BE2C (cell line): ENCODE results near the gene MZF1.

Experiments used
- DNase-seq: peaks from one replicate; pipeline ENCODE4 v3.0.0-alpha.2; 2020
- H3K27me3 ChIP-seq: fragments of 250-450 bp; sonication (Bioruptor Pico); 2 replicates; pipeline ENCODE4 v1.5.1; 2020; ENCODE audit warnings: mild to moderate bottlenecking
- H3K36me3 ChIP-seq: fragments of 250-450 bp; sonication (Bioruptor Pico); 2 replicates; pipeline ENCODE4 v1.5.1; 2020; ENCODE audit warnings: mild to moderate bottlenecking
- H3K4me1 ChIP-seq: fragments of 250-450 bp; sonication (Bioruptor Pico); 2 replicates; pipeline ENCODE4 v1.5.1; 2020
- H3K4me3 ChIP-seq: 2 replicates; pipeline ENCODE4 v1.5.1; 2011; ENCODE audit warnings: low read depth, low read length
- H3K9me3 ChIP-seq: fragments of 250-450 bp; sonication (Bioruptor Pico); 2 replicates; pipeline ENCODE4 v1.5.1; 2020
- TF ChIP-seq, protein P1 (sequence below): IDR thresholded peaks from 2 replicates; pipeline ENCODE4 v1.5.1; 2012; ENCODE audit warnings: mild to moderate bottlenecking, low read depth, low read length

Gene MZF1

DNA sequence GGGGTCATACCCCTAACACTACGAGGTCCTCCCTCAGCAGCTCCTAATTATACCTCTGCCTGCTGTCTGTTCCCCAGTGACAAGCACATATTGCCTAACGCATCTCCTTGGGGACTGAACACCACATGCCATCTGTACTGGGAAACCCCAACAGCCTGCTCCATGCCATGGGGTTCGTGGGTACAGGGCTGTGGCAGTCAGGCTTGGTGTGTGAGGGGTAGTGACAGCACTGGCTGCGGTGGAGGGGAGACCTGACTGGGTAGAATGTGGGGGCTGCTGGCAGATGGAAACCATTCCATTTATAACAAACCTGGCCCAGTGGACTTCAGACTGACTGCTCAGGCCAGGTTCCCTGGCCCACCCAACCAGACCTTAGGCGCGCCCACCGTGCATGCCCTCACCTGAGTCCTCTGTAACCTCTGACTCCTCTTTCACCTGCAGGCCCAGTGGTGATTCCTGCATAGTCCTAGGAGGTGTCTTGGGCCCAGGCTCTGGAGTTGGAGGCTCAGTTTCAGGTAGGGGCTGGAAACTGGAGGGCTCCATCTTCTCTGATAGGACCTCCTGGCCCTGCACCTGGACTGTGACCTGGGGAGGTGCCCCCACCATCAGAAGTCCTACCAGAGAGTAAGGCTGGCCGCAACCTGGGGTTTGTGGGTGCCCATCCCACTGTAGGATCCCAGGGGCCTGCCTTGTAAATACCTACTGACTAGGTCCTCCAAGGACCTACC, 3.0 kb downstream of the MZF1 start:
- Histone ChIP-seq H3K4me1 (no peaks in the 10 kb centered on the region; the same call in 1 of the 2 replicates), H3K27me3 (no peaks in the 10 kb centered on the region), H3K36me3 (peaks cover 11% of the 10 kb centered on the region; the same call in 1 of the 2 replicates), H3K4me3 (no peak overlapping the region), H3K9me3 (no peaks in the 10 kb centered on the region)
- DNase-seq: no peak
- TF ChIP-seq, protein P1, sequence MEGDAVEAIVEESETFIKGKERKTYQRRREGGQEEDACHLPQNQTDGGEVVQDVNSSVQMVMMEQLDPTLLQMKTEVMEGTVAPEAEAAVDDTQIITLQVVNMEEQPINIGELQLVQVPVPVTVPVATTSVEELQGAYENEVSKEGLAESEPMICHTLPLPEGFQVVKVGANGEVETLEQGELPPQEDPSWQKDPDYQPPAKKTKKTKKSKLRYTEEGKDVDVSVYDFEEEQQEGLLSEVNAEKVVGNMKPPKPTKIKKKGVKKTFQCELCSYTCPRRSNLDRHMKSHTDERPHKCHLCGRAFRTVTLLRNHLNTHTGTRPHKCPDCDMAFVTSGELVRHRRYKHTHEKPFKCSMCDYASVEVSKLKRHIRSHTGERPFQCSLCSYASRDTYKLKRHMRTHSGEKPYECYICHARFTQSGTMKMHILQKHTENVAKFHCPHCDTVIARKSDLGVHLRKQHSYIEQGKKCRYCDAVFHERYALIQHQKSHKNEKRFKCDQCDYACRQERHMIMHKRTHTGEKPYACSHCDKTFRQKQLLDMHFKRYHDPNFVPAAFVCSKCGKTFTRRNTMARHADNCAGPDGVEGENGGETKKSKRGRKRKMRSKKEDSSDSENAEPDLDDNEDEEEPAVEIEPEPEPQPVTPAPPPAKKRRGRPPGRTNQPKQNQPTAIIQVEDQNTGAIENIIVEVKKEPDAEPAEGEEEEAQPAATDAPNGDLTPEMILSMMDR: no peak

DNA sequence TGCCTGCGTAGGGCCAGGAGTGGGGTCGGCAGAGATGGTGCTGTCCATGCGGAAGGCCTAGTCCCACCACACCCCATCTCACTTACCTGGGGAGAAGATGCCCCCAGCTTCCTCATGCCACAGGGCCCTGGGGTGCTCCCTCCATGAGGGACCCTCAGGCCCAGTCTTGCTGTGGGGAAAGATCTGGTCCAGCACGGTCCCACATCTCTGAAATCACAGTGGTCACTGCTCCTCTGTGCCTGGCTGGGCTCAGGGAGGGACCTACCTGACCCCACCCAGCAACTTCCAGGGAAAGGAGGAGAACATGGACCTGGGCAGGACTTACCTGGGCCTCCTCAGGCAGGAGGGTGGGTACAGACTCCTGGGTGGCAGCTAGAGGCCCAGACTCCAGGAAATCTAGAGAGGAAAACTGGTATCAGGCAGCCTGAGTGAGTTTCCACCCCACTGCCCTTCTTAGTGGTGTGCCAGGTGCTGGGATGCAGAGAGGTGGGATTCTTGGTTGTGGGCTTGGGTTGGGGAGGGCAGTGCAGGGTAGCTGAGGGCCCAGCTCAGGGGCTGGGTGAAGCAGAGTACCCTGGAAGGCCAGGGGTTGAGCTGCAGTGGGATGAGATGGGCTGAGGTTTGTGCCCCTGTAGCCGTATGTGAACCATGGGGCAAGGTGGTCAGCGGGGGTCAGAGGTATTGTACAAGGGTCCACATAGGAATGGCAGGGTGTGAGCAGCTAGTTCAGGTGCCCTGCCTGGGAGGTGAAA, 3.8 kb downstream of the MZF1 start:
- Histone ChIP-seq H3K9me3 (no peaks in the 10 kb centered on the region), H3K36me3 (peaks cover 12% of the 10 kb centered on the region; the same call in 1 of the 2 replicates), H3K4me1 (no peaks in the 10 kb centered on the region; the same call in 1 of the 2 replicates), H3K4me3 (no peak overlapping the region), H3K27me3 (no peaks in the 10 kb centered on the region)
- DNase-seq: no peak
- TF ChIP-seq, protein P1: no peak

DNA sequence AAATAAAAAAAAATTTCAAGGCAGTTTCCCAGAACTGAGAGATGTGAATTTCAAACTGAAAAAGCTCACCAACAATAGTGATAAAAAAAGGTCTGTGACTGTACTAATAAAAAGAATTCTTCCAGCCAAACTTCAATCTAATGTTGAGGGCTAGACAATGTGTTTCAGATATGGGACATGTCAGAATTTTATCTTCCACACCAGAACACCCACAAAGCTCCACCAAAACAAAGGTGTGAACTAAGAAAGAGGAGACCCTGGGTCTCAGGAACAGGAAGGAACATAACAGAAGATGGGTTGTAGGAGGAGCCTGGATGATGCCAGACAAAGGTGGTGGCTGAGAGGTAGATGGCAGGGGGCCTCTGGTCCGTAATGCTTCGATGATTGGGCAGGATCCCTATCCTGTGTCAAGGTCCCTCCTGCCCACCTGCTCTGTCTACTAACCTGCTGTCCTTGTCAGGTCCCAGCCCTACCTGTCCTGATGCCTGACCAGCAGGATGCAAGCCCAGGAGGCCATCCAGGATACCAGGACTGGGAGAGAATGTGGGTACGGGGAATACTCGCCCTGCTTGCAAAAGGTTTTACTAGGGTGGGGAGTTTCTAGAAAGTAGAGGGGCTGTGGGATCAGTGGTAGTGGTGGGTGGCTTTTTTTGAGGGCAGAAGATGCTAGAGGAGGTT, 4.5 kb downstream of the MZF1 start:
- DNase-seq: no peak
- H3K4me1 ChIP-seq: no peaks in the 10 kb centered on the region; the same call in 1 of the 2 replicates
- TF ChIP-seq, protein P1: no peak
- H3K9me3 ChIP-seq: no peaks in the 10 kb centered on the region
- no peaks in the 10 kb centered on the region for H3K27me3 ChIP-seq
- H3K4me3 ChIP-seq: no peak overlapping the region
- peaks cover 12% of the 10 kb centered on the region; the same call in 1 of the 2 replicates for H3K36me3 ChIP-seq

DNA sequence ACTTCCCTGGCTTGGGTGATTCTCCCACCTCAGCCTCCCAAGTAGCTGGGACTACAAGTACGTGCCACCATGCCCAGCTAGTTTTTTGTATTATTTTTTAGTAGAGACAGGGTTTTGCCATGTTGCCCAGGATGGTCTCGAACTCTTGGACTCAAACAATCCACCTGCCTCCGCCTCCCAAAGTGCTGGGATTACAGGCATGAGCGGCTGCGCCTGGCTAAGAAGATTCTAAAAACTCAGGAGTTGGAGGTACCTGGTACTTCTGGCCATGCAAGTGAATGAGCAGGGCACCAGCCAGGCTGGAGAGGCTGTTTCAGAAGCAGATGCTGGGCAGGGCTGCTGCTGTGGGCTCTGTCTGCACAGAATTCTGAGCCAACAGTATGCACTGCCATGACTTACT, 6.1 kb downstream of the MZF1 start:
- TF ChIP-seq, protein P1: no peak
- peaks cover 4% of the 10 kb centered on the region; the same call in 1 of the 2 replicates for H3K27me3 ChIP-seq
- H3K9me3 ChIP-seq: no peaks in the 10 kb centered on the region
- peaks cover 12% of the 10 kb centered on the region; the same call in 1 of the 2 replicates for H3K36me3 ChIP-seq
- no peak for DNase-seq
- peaks cover 5% of the 10 kb centered on the region for H3K4me1 ChIP-seq
- no peak overlapping the region for H3K4me3 ChIP-seq

DNA sequence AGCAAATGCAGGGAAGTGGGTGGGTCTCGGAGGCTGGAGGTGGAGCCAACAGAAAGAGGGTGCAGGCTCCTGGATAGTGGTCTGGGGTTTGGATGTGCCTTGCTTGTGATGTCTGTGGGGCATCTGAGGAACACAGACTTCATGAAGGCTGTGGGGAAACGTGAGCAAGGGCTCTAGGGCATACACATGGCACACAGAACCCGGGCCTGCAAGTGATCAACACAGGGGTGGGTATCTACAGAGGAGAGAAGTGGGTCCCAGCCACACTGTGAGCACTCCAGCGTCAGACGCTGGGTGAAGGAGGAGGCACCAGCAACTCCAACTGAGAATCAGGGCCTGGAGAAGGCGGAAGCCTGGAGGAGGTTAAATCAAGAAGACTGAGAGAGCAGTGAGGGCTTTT, 9.3 kb downstream of the MZF1 start:
- DNase-seq: no peak
- Histone ChIP-seq H3K36me3 (peaks cover 2% of the 10 kb centered on the region; the same call in 1 of the 2 replicates), H3K9me3 (no peaks in the 10 kb centered on the region), H3K27me3 (peaks cover 4% of the 10 kb centered on the region; the same call in 1 of the 2 replicates), H3K4me1 (peaks cover 9% of the 10 kb centered on the region), H3K4me3 (no peak overlapping the region; the same call in 1 of the 2 replicates)
- TF ChIP-seq, protein P1: no peak
